Umbilical cord (tissue), 2 donors: ENCODE results near the gene ZFYVE19. TPM values are rescaled to one million over a fixed set of nuclear protein-coding genes. Genes with fewer than 3 reads are reported as not detected.

ENCODE experiments used
- DNase-seq: peaks from one replicate; pipeline ENCODE4 v3.0.0-alpha.2; 2015; ENCODE audit warnings: low spot score
- total RNA-seq: library from RNA; depleted of rRNA; stranded (reverse); fragments of >200 nt; gene quantifications from one replicate; pipeline ENCODE4 v1.2.3, GENCODE V29; 2014; ENCODE audit warnings: low replicate concordance; ENCODE audit not compliant: insufficient read depth

The ZFYVE19 gene
- total RNA-seq, 1 donor from 2014 or later, result 11.3 TPM

- DNase-seq, result peak; percentile 31
These were observed 8.3 kb downstream of the ZFYVE19 start for GRCh38 chr15:40815042-40815698.

GRCh38 chr15:40819048-40819447, 12.2 kb downstream of the ZFYVE19 start:
- no peak for DNase-seq

GRCh38 chr15:40821195-40821594, 14.3 kb downstream of the ZFYVE19 start:
- no peak for DNase-seq

GRCh38 chr15:40823572-40824343, 16.9 kb downstream of the ZFYVE19 start:
- no peak for DNase-seq

GRCh38 chr15:40825661-40826422, 19.0 kb downstream of the ZFYVE19 start:
- DNase-seq, result peak; percentile 45

- no peak for DNase-seq
These were observed 19.7 kb downstream of the ZFYVE19 start for GRCh38 chr15:40826423-40827075.

GRCh38 chr15:40828447-40829036, 21.7 kb downstream of the ZFYVE19 start, which contains the start of gene PPP1R14D:
Gene PPP1R14D, minus strand, starts transcription at chr15:40828708. Its CDS starts 67 bp downstream, at chr15:40828641.
- no peak for DNase-seq

- no peak for DNase-seq
These were observed 22.2 kb downstream of the ZFYVE19 start for GRCh38 chr15:40829115-40829514.

- no peak for DNase-seq
These were observed 24.0 kb downstream of the ZFYVE19 start for GRCh38 chr15:40830884-40831283.

- DNase-seq, result no peak
These were observed 25.0 kb downstream of the ZFYVE19 start for GRCh38 chr15:40831861-40832260.

GRCh38 chr15:40832903-40833302, 26.0 kb downstream of the ZFYVE19 start:
- DNase-seq, result no peak

- DNase-seq, result no peak
These were observed 29.1 kb downstream of the ZFYVE19 start for GRCh38 chr15:40836020-40836419.

GRCh38 chr15:40838756-40839155, 31.9 kb downstream of the ZFYVE19 start:
- DNase-seq, result no peak

GRCh38 chr15:40841741-40842140, 34.9 kb downstream of the ZFYVE19 start:
- DNase-seq, result no peak

- DNase-seq, result no peak
These were observed 36.5 kb downstream of the ZFYVE19 start for GRCh38 chr15:40843261-40843884.

GRCh38 chr15:40843885-40844695, 37.2 kb downstream of the ZFYVE19 start, which contains the start of gene SPINT1:
Gene SPINT1, plus strand, starts transcription at chr15:40844048. Its CDS starts 507 bp downstream, at chr15:40844555.
- DNase-seq, result peak; percentile 25

GRCh38 chr15:40844696-40845030, 37.8 kb downstream of the ZFYVE19 start:
- DNase-seq, result no peak

- no peak for DNase-seq
These were observed 38.1 kb downstream of the ZFYVE19 start for GRCh38 chr15:40845036-40845435.

- peak; percentile 51 for DNase-seq
These were observed 38.8 kb downstream of the ZFYVE19 start for GRCh38 chr15:40845511-40846284.
